Keratinocyte (primary cell): ENCODE data around the gene MMEL1.

ENCODE experiments used
- CTCF ChIP-seq, 3 experiments: IDR thresholded peaks in 1 of 3; conservative IDR thresholded peaks in 1 of 3; optimal IDR thresholded peaks in 1 of 3; 2 replicates in 2 of 3; 3 replicates in 1 of 3; pipeline versions ENCODE3 to v1.5.1; 2011; ENCODE audit warnings: low read length in 3 of 3, mild to moderate bottlenecking in 3 of 3, moderate library complexity in 2 of 3, control low read depth in 1 of 3, inconsistent platforms in 1 of 3; ENCODE audit not compliant: insufficient read depth in 2 of 3; ENCODE audit errors: extremely low read depth in 1 of 3
- EZH2 ChIP-seq: IDR thresholded peaks from one replicate; pipeline ENCODE4 v1.6.1; 2012; ENCODE audit warnings: inconsistent platforms, mild to moderate bottlenecking, low read length, moderate library complexity

- TF ChIP-seq CTCF (optimal IDR thresholded peaks at IDR 0.05 in 1 of 3, IDR thresholded peaks at IDR 0.05 in 1 of 3, conservative IDR thresholded peaks at IDR 0.05 in 1 of 3; ENCODE audit: extremely low read depth in 1 of 3, insufficient read depth in 2 of 3, low read length in 3 of 3) (no peak), EZH2 (no peak)
Observed at GRCh38 chr1:2586154-2587070, 46.4 kb downstream of the MMEL1 start, which contains the start of gene PRXL2B.
